Liver (tissue), 3 donors: ENCODE data around the gene THRAP3.
A peak's percentile ranks its signal among the peaks of the same experiment; 100 is the strongest.

Experiments
- EGR1 ChIP-seq, 2 donors: IDR thresholded peaks; 2 replicates each; pipeline ENCODE4 v1.6.1; 2016 to 2018; ENCODE audit warnings: antibody characterized with exemption in 2 of 2, low read depth in 2 of 2
- GABPA ChIP-seq, 2 donors: IDR thresholded peaks in 1 of 2; conservative IDR thresholded peaks in 1 of 2; 2 replicates each; pipeline ENCODE4 v1.6.1; 2016; ENCODE audit warnings: antibody characterized with exemption in 2 of 2, mild to moderate bottlenecking in 1 of 2, moderate library complexity in 1 of 2
- NR2F2 ChIP-seq: IDR thresholded peaks from 2 replicates; pipeline ENCODE4 v1.6.1; 2016; ENCODE audit warnings: antibody characterized with exemption
- RAD21 ChIP-seq, 2 donors: IDR thresholded peaks; 2 replicates each; pipeline ENCODE4 v1.6.1; 2016; ENCODE audit warnings: antibody characterized with exemption in 2 of 2, mild to moderate bottlenecking in 2 of 2
- YY1 ChIP-seq: IDR thresholded peaks from 2 replicates; pipeline ENCODE4 v1.6.1; 2016; ENCODE audit warnings: antibody characterized with exemption, mild to moderate bottlenecking
- TF ChIP-seq, protein P1 (sequence below): IDR thresholded peaks from 2 replicates; pipeline ENCODE4 v1.6.1; 2016; ENCODE audit warnings: antibody characterized with exemption, mild to moderate bottlenecking
- TF ChIP-seq, protein P2 (sequence below): fragments of 150-350 bp; IDR thresholded peaks from 2 replicates; pipeline ENCODE4 v1.5.1; 2017; ENCODE audit warnings: improper control_type of control experiment, low read depth, low read length; ENCODE audit not compliant: missing input control
- TF ChIP-seq, protein P3 (sequence below): IDR thresholded peaks from 2 replicates; pipeline ENCODE4 v1.6.1; 2016; ENCODE audit warnings: antibody characterized with exemption
- donor health status: healthy.
- donor health status: healthy.

DNA sequence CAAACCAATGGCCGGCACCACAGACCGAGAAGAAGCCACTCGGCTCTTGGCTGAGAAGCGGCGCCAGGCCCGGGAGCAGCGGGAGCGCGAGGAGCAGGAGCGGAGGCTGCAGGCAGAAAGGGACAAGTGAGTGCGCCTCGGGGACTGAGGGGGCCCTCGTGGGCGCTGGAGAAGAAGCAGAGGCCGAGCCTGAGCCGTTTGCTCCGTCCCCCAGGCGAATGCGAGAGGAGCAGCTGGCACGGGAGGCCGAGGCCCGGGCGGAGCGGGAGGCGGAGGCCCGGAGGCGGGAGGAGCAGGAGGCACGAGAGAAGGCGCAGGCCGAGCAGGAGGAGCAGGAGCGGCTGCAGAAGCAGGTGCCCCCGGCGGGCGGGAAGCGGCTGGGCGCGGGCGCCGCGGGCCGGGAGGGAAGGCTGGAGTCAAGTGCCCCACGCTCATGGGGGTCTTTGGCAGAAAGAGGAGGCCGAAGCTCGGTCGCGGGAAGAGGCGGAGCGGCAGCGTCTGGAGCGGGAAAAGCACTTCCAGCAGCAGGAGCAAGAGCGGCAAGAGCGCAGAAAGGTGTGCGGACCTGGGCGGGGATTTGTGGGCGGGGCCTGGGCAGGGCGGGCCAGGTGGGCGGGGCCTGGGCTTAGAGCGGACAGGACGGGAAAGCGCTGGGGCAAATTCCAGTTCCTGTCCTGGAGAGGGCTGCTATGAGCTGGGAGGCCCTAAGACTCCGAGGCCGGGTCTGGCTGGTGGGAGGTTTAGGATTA is 45.6 kb upstream of the THRAP3 start:
- TF ChIP-seq EGR1 (IDR thresholded peaks at IDR 0.05; ENCODE audit: low read depth in 2 of 2) (no peak), NR2F2 (no peak), YY1 (no peak), GABPA (IDR thresholded peaks at IDR 0.05 in 1 of 2, conservative IDR thresholded peaks at IDR 0.05 in 1 of 2) (no peak), RAD21 (IDR thresholded peaks at IDR 0.05) (peak in 1 of 2 donors; percentile 18)
- TF ChIP-seq, protein P1, sequence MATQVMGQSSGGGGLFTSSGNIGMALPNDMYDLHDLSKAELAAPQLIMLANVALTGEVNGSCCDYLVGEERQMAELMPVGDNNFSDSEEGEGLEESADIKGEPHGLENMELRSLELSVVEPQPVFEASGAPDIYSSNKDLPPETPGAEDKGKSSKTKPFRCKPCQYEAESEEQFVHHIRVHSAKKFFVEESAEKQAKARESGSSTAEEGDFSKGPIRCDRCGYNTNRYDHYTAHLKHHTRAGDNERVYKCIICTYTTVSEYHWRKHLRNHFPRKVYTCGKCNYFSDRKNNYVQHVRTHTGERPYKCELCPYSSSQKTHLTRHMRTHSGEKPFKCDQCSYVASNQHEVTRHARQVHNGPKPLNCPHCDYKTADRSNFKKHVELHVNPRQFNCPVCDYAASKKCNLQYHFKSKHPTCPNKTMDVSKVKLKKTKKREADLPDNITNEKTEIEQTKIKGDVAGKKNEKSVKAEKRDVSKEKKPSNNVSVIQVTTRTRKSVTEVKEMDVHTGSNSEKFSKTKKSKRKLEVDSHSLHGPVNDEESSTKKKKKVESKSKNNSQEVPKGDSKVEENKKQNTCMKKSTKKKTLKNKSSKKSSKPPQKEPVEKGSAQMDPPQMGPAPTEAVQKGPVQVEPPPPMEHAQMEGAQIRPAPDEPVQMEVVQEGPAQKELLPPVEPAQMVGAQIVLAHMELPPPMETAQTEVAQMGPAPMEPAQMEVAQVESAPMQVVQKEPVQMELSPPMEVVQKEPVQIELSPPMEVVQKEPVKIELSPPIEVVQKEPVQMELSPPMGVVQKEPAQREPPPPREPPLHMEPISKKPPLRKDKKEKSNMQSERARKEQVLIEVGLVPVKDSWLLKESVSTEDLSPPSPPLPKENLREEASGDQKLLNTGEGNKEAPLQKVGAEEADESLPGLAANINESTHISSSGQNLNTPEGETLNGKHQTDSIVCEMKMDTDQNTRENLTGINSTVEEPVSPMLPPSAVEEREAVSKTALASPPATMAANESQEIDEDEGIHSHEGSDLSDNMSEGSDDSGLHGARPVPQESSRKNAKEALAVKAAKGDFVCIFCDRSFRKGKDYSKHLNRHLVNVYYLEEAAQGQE, result peak; percentile 27
- TF ChIP-seq, protein P2, sequence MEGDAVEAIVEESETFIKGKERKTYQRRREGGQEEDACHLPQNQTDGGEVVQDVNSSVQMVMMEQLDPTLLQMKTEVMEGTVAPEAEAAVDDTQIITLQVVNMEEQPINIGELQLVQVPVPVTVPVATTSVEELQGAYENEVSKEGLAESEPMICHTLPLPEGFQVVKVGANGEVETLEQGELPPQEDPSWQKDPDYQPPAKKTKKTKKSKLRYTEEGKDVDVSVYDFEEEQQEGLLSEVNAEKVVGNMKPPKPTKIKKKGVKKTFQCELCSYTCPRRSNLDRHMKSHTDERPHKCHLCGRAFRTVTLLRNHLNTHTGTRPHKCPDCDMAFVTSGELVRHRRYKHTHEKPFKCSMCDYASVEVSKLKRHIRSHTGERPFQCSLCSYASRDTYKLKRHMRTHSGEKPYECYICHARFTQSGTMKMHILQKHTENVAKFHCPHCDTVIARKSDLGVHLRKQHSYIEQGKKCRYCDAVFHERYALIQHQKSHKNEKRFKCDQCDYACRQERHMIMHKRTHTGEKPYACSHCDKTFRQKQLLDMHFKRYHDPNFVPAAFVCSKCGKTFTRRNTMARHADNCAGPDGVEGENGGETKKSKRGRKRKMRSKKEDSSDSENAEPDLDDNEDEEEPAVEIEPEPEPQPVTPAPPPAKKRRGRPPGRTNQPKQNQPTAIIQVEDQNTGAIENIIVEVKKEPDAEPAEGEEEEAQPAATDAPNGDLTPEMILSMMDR, result no peak
- TF ChIP-seq, protein P3, sequence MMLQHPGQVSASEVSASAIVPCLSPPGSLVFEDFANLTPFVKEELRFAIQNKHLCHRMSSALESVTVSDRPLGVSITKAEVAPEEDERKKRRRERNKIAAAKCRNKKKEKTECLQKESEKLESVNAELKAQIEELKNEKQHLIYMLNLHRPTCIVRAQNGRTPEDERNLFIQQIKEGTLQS, result no peak
